Thyroid gland (tissue), 4 donors: ENCODE data around the gene LPA. TPM values are rescaled to one million over a fixed set of nuclear protein-coding genes. Genes with fewer than 3 reads are reported as not detected.
"Not testable (repeated sequence)": the region's sequence is repeated elsewhere in the genome, so short reads cannot be mapped to it uniquely, and the experiment has no call there.

ENCODE experiments used
- DNase-seq, 2 donors: peaks; one replicate each; pipeline ENCODE4 v3.0.0-alpha.2; 2019
- H3K27ac ChIP-seq, 3 donors: fragments of 200-600 bp; sonication (generic); 1 replicate in 2 of 3; 2 replicates in 1 of 3; pipeline ENCODE4 v1.5.1; 2016 to 2019; ENCODE audit warnings: mild to moderate bottlenecking in 1 of 3, moderate library complexity in 1 of 3
- H3K27me3 ChIP-seq: fragments of 200-600 bp; sonication (generic); one replicate; pipeline ENCODE4 v1.5.1; 2019
- H3K36me3 ChIP-seq, 2 donors: fragments of 200-600 bp; sonication (generic); one replicate each; pipeline ENCODE4 v1.5.1; 2016 to 2019
- H3K4me1 ChIP-seq, 2 donors: fragments of 200-600 bp; sonication (generic); one replicate each; pipeline ENCODE4 v1.5.1; 2017 to 2019
- H3K4me3 ChIP-seq, 3 donors: fragments of 200-600 bp; sonication (generic); replicated peaks in 1 of 3; 1 replicate in 2 of 3; 2 replicates in 1 of 3; pipeline ENCODE4 v1.5.1; 2016; ENCODE audit warnings: mild to moderate bottlenecking in 1 of 3
- H3K9me3 ChIP-seq: fragments of 200-600 bp; sonication (generic); one replicate; pipeline ENCODE4 v1.5.1; 2017
- POLR2A ChIP-seq, 2 donors: fragments of 450-650 bp; IDR thresholded peaks; one replicate each; pipeline ENCODE4 v1.6.1; 2017; ENCODE audit warnings: antibody characterized with exemption in 2 of 2, mild to moderate bottlenecking in 2 of 2, moderate library complexity in 1 of 2
- WGBS, 2 donors: methylation state at CpG; one replicate each; pipeline ENCODE4 v1.1.5; 2017; 5-methylcytosine and 5-hydroxymethylcytosine counted together
- intact Hi-C: fragments of 100-400 bp; cut with DNase I; formaldehyde crosslinking; loops from one replicate; pipeline ENCODE4 v1.15.1; 2023
- total RNA-seq, 4 donors: library from RNA; depleted of rRNA; stranded (reverse); fragments of >200 nt; gene quantifications; one replicate each; pipeline ENCODE4 v1.2.3, GENCODE V29; 2016
- TF ChIP-seq, protein P1 (sequence below), 6 experiments: fragments of 200-600 bp in 3 of 6; fragments of 450-650 bp in 3 of 6; sonication (generic) in 3 of 6; IDR thresholded peaks; one replicate each; pipeline ENCODE4 v1.5.1; 2016 to 2019; ENCODE audit warnings: antibody characterized with exemption in 6 of 6, mild to moderate bottlenecking in 2 of 6, inconsistent platforms in 1 of 6, moderate library complexity in 1 of 6

Gene LPA
- total RNA-seq, 4 donors from 2014 or later = 0.45 to 1.4 TPM; not detected in 2

DNA sequence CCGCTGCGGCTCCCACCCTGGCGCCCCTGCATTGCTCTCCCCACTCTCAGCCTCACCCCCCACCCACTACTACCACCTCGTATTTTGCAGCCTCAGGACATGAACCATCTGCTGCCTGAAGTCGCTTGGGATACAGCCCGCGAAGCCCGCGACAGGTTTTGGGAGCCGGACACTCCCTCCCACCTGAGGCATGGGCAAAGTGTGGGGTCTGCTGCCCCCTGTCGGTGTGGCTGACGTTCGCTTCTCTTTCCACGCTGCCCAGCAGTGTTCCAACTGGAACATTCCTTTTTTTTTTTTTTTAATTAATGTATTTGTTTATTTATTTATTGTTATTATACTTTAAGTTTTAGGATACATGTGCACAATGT, 15.3 kb upstream of the LPA start:
- Histone ChIP-seq H3K36me3 (no peaks in the 10 kb centered on the region), H3K4me3 (no peak overlapping the region), H3K9me3 (no peaks in the 10 kb centered on the region), H3K4me1 (no peaks in the 10 kb centered on the region), H3K27ac (no peak overlapping the region), H3K27me3 (no peaks in the 10 kb centered on the region)
- DNase-seq = peak; percentile 9 to 34
- no peak for TF ChIP-seq POLR2A (IDR thresholded peaks at IDR 0.05)
- TF ChIP-seq, protein P1, sequence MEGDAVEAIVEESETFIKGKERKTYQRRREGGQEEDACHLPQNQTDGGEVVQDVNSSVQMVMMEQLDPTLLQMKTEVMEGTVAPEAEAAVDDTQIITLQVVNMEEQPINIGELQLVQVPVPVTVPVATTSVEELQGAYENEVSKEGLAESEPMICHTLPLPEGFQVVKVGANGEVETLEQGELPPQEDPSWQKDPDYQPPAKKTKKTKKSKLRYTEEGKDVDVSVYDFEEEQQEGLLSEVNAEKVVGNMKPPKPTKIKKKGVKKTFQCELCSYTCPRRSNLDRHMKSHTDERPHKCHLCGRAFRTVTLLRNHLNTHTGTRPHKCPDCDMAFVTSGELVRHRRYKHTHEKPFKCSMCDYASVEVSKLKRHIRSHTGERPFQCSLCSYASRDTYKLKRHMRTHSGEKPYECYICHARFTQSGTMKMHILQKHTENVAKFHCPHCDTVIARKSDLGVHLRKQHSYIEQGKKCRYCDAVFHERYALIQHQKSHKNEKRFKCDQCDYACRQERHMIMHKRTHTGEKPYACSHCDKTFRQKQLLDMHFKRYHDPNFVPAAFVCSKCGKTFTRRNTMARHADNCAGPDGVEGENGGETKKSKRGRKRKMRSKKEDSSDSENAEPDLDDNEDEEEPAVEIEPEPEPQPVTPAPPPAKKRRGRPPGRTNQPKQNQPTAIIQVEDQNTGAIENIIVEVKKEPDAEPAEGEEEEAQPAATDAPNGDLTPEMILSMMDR (IDR thresholded peaks at IDR 0.05) = peak in 2 of 6 experiments; percentile 29 to 44
- WGBS, 2 donors = 3 to 6% methylated on average over 13 of the region's 14 CpGs
- intact Hi-C loops = no loop called here

DNA sequence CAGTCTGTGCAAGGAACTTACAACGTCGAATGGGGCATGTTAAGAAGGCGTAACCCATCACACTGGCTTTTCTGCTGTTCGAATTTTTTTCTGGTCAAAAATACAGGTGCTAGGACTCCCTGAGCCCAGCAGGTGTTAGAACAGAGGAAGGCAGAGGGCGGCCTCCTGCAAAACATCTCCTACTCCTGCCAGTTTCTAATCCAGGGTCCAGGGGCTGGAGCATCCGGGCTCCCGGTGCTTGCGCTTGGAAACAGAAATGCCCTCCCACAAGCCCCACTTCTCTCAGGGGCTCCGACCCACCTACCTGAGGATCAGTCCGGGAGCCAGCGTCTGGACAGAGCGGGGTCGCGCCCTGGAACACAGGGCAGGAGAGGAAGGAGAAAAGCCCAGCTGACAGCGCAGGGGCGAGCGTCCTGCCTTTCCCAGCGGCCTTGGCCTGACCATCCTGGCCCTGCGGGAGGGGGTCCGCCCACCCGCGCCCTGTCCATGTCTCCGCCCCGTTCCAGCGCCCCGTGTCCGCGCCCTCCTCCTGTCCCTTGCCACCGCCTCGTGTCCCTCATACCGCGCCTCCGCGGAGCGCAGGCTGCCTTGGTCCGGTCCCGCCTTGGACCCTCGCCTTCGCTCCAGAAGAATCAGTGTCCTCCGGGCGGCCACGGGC, 14.8 kb upstream of the LPA start:
- Histone ChIP-seq H3K27me3 (no peaks in the 10 kb centered on the region), H3K4me3 (no peak overlapping the region), H3K9me3 (no peaks in the 10 kb centered on the region), H3K4me1 (no peaks in the 10 kb centered on the region), H3K36me3 (no peaks in the 10 kb centered on the region), H3K27ac (no peak overlapping the region)
- intact Hi-C loops = no loop called here
- no peak for TF ChIP-seq POLR2A (IDR thresholded peaks at IDR 0.05)
- TF ChIP-seq, protein P1 (IDR thresholded peaks at IDR 0.05) = no peak
- DNase-seq = peak; percentile 3 to 12
- WGBS, 2 donors = 8 to 14% methylated on average over 22 to 39 of the region's 42 CpGs

GRCh38 chr6:160678230-160678629, 14.2 kb upstream of the LPA start:
- intact Hi-C loops = no loop called here
- H3K9me3 ChIP-seq = no peaks in the 10 kb centered on the region
- no peak for DNase-seq
- no peaks in the 10 kb centered on the region for H3K27me3 ChIP-seq
- no peak overlapping the region for H3K4me3 ChIP-seq
- no peaks in the 10 kb centered on the region for H3K4me1 ChIP-seq
- WGBS, 2 donors = 72 to 74% methylated on average over 4 of the region's 4 CpGs
- no peaks in the 10 kb centered on the region for H3K36me3 ChIP-seq
- H3K27ac ChIP-seq = no peak overlapping the region
- TF ChIP-seq POLR2A (IDR thresholded peaks at IDR 0.05) = no peak
- TF ChIP-seq, protein P1 (IDR thresholded peaks at IDR 0.05) = no peak

DNA sequence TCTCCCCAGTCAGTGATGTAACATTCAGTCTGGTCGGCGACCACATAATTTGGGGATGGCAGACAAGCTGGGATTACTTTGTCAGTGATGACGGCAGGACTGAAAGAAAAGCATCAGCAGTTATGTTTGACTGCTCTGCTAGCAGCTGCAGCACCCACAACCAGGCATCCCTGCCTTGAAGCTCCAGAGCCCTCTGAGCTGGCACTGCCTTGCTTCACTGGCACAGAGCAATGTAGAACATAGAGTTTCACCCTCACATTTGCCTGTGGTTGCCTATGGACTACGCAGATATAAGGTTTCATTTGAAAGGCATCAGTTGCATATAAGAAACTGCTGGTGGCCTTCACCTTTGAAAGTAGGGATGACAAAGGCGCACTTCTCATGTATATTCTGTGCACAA, 12.3 kb upstream of the LPA start:
- H3K4me3 ChIP-seq, H3K9me3 ChIP-seq, intact Hi-C loops, DNase-seq, H3K27me3 ChIP-seq, H3K27ac ChIP-seq, H3K36me3 ChIP-seq, H3K4me1 ChIP-seq: not testable (repeated sequence)
- 94 to 95% methylated on average over 5 of the region's 5 CpGs for WGBS, 2 donors

DNA sequence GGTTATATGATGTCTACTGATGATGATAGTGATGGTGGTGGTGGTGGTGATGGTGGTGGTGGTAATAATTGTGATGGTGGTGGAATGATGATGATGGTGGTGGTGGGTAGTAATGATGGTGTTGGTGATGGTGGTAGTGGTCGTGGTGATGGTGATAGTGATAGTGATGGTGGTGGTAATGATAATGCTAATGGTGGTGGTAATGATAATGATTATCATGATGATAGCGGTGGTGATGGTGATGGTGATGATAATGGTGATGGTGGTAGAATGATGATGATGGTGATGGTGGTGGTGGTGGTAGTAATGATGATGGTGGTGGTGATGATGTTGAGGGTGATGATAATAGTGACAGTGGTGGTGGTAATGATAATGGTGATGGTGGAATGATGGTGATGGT, 4.5 kb upstream of the LPA start:
- Histone ChIP-seq H3K27ac (no peak overlapping the region), H3K27me3 (no peaks in the 10 kb centered on the region), H3K4me1 (no peaks in the 10 kb centered on the region), H3K9me3 (no peaks in the 10 kb centered on the region), H3K36me3 (no peaks in the 10 kb centered on the region), H3K4me3 (no peak overlapping the region)
- TF ChIP-seq, protein P1 (IDR thresholded peaks at IDR 0.05) = no peak
- no peak for TF ChIP-seq POLR2A (IDR thresholded peaks at IDR 0.05)
- 79 to 81% methylated on average over 2 of the region's 2 CpGs for WGBS, 2 donors
- intact Hi-C loops = no loop called here
- no peak for DNase-seq
